Mesenchymal stem cell (in vitro differentiated cells and primary cell): ENCODE data around the gene SPOCK3.
A peak's percentile ranks its signal among the peaks of the same experiment; 100 is the strongest.

ENCODE experiments used
- DNase-seq: peaks from one replicate; pipeline ENCODE4 v3.0.0-alpha.2; 2013
- H2AFZ ChIP-seq: one replicate; pipeline ENCODE4 v1.6.1; 2013; ENCODE audit warnings: low read depth, mild to moderate bottlenecking, control low read depth, inconsistent platforms, low read length, moderate library complexity
- H2AK5ac ChIP-seq: 2 replicates; pipeline ENCODE4 v1.6.1; 2013; ENCODE audit warnings: low read length, moderate library complexity, mild to moderate bottlenecking, inconsistent platforms; ENCODE audit not compliant: severe bottlenecking
- H2BK120ac ChIP-seq: one replicate; pipeline ENCODE4 v1.6.1; 2013; ENCODE audit warnings: low read depth, mild to moderate bottlenecking, inconsistent platforms, low read length, moderate library complexity
- H2BK12ac ChIP-seq, 2 experiments: one replicate each; pipeline ENCODE4 v1.6.1; 2013; ENCODE audit warnings: inconsistent platforms in 2 of 2, low read length in 2 of 2, mild to moderate bottlenecking in 2 of 2, moderate library complexity in 2 of 2, control low read depth in 1 of 2
- H2BK15ac ChIP-seq: one replicate; pipeline ENCODE4 v1.6.1; 2013; ENCODE audit warnings: mild to moderate bottlenecking, low read depth, inconsistent platforms; ENCODE audit not compliant: poor library complexity, severe bottlenecking
- H2BK5ac ChIP-seq: 2 replicates; pipeline ENCODE4 v1.6.1; 2013; ENCODE audit warnings: low read depth, mild to moderate bottlenecking, low read length, control low read depth, inconsistent platforms; ENCODE audit not compliant: poor library complexity, severe bottlenecking
- H3K14ac ChIP-seq, 2 experiments: one replicate each; pipeline ENCODE4 v1.6.1; 2013; ENCODE audit warnings: inconsistent platforms in 2 of 2, low read length in 2 of 2, control low read depth in 1 of 2, mild to moderate bottlenecking in 1 of 2, moderate library complexity in 1 of 2
- H3K18ac ChIP-seq, 2 experiments: one replicate each; pipeline ENCODE4 v1.6.1; 2013; ENCODE audit warnings: inconsistent platforms in 2 of 2, low read length in 2 of 2, control low read depth in 1 of 2, low read depth in 1 of 2, mild to moderate bottlenecking in 1 of 2
- H3K23ac ChIP-seq, 2 experiments: one replicate each; pipeline ENCODE4 v1.6.1; 2013; ENCODE audit warnings: inconsistent platforms in 2 of 2, low read length in 2 of 2, mild to moderate bottlenecking in 2 of 2, moderate library complexity in 2 of 2, control low read depth in 1 of 2
- H3K27ac ChIP-seq: 2 replicates; pipeline ENCODE4 v1.5.1; 2013; ENCODE audit warnings: mild to moderate bottlenecking, moderate library complexity, low read length, control low read depth, inconsistent platforms; ENCODE audit not compliant: poor library complexity, severe bottlenecking
- H3K27me3 ChIP-seq, 2 experiments: 2 replicates each; pipeline versions ENCODE4 v1.6.1 to v1.7.0; 2013; ENCODE audit warnings: low read length in 2 of 2, mild to moderate bottlenecking in 2 of 2, moderate library complexity in 2 of 2, control low read depth in 1 of 2, inconsistent platforms in 1 of 2; ENCODE audit not compliant: control insufficient read depth in 1 of 2, insufficient read depth in 1 of 2
- H3K36me3 ChIP-seq, 2 experiments: 2 replicates each; pipeline versions ENCODE4 v1.6.1 to v1.7.0; 2013; ENCODE audit warnings: low read length in 2 of 2, control low read depth in 1 of 2, inconsistent platforms in 1 of 2, low read depth in 1 of 2, mild to moderate bottlenecking in 1 of 2; ENCODE audit not compliant: insufficient read depth in 2 of 2, control insufficient read depth in 1 of 2
- H3K4ac ChIP-seq, 2 experiments: one replicate each; pipeline ENCODE4 v1.6.1; 2013; ENCODE audit warnings: inconsistent platforms in 2 of 2, low read length in 2 of 2, mild to moderate bottlenecking in 2 of 2, moderate library complexity in 2 of 2, control low read depth in 1 of 2, low read depth in 1 of 2
- H3K4me1 ChIP-seq: 2 replicates; pipeline ENCODE4 v1.6.1; 2013; ENCODE audit warnings: low read depth, low read length, control low read depth; ENCODE audit not compliant: control insufficient read depth, insufficient read depth
- H3K4me2 ChIP-seq: 2 replicates; pipeline ENCODE4 v1.6.1; 2013; ENCODE audit warnings: low read length, mild to moderate bottlenecking, inconsistent platforms; ENCODE audit not compliant: poor library complexity, severe bottlenecking
- H3K4me3 ChIP-seq, 2 experiments: 2 replicates each; pipeline versions ENCODE4 v1.5.1 to v1.7.0; 2013; ENCODE audit warnings: low read length in 2 of 2, mild to moderate bottlenecking in 2 of 2, control low read depth in 1 of 2, low read depth in 1 of 2; ENCODE audit not compliant: insufficient read depth in 1 of 2
- H3K79me1 ChIP-seq: replicated peaks from 2 replicates; pipeline ENCODE4 v1.6.1; 2013; ENCODE audit warnings: mild to moderate bottlenecking, control low read depth, low read length, inconsistent platforms; ENCODE audit not compliant: poor library complexity, severe bottlenecking
- H3K9ac ChIP-seq: 2 replicates; pipeline ENCODE4 v1.7.0; 2013; ENCODE audit warnings: mild to moderate bottlenecking, low read length, moderate library complexity
- H3K9me3 ChIP-seq: 2 replicates; pipeline ENCODE4 v1.7.0; 2013; ENCODE audit warnings: mild to moderate bottlenecking, low read length; ENCODE audit not compliant: control insufficient read depth
- H4K8ac ChIP-seq: one replicate; pipeline ENCODE4 v1.6.1; 2013; ENCODE audit warnings: inconsistent platforms, mild to moderate bottlenecking, low read length, moderate library complexity
- H4K91ac ChIP-seq: one replicate; pipeline ENCODE4 v1.6.1; 2013; ENCODE audit warnings: mild to moderate bottlenecking, low read length, inconsistent platforms
- WGBS: methylation state at CpG from one replicate; pipeline ENCODE4 v1.1.7; 2013; ENCODE audit warnings: mixed read lengths; 5-methylcytosine and 5-hydroxymethylcytosine counted together

Gene SPOCK3

DNA sequence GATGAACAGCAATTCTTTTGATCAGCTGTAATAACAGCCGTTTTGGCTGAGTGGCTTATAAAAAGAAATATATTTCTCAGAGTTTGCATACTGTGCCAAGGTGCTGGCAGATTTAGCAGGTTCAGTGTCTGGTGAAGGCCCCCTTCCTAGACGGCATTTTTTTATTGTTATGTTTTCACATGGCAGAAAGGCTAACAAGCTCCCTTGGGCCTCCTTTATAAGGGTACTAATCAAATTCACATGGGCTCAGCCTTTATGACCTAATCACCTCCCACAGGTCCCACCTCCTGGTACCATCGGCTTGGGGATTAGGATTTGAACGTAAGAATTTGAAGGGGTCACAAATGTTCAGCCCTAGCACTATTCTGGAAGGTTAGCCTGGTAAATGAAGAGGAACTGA, 431.9 kb downstream of the SPOCK3 start:
- H3K18ac ChIP-seq, result no peak overlapping the region
- no peak overlapping the region for H3K4me2 ChIP-seq
- H2BK15ac ChIP-seq, result no peak overlapping the region
- no peak overlapping the region for H4K91ac ChIP-seq
- WGBS, result 88% methylated on average over 2 of the region's 4 CpGs
- H4K8ac ChIP-seq, result no peak overlapping the region
- no peak overlapping the region for H3K27ac ChIP-seq
- no peak overlapping the region for H2BK120ac ChIP-seq
- H3K4ac ChIP-seq, result no peak overlapping the region
- H3K79me1 ChIP-seq, result no peaks in the 10 kb centered on the region
- no peak for DNase-seq
- no peak overlapping the region for H2BK12ac ChIP-seq
- no peak overlapping the region for H2AK5ac ChIP-seq
- H3K14ac ChIP-seq, result no peak overlapping the region
- H3K9ac ChIP-seq, result no peak overlapping the region
- H2BK5ac ChIP-seq, result no peak overlapping the region
- H3K4me3 ChIP-seq, result no peak overlapping the region
- no peak overlapping the region for H3K23ac ChIP-seq
- H2AFZ ChIP-seq, result no peak overlapping the region
- H3K9me3 ChIP-seq, result no peaks in the 10 kb centered on the region
- no peaks in the 10 kb centered on the region for H3K4me1 ChIP-seq
- no peaks in the 10 kb centered on the region for H3K27me3 ChIP-seq
- H3K36me3 ChIP-seq, result no peaks in the 10 kb centered on the region

DNA sequence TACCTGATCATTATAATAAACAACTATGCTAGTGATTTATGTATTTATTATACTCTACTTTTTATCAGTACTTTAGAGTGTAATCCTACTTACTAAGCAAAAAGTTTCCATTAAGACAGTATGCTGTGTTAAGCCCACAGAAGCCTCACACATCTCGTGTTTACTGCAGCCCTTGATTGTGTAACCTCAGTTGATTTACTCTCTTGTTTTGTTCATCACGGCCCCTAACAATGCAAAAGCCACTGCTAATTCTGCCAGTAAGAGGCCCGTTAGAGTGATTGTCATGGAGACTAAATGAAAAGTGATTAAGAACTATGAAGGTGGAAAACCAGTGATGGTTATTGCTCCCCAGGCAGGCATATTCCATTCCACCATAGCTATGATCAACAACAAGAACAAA, 436.2 kb downstream of the SPOCK3 start:
- no peak overlapping the region for H3K4me3 ChIP-seq
- no peaks in the 10 kb centered on the region for H3K9me3 ChIP-seq
- no peaks in the 10 kb centered on the region for H3K36me3 ChIP-seq
- no peaks in the 10 kb centered on the region for H3K27me3 ChIP-seq
- H2BK12ac ChIP-seq, result no peak overlapping the region
- H2BK15ac ChIP-seq, result no peak overlapping the region
- no peak overlapping the region for H3K4ac ChIP-seq
- no peak overlapping the region for H2BK120ac ChIP-seq
- no peak overlapping the region for H4K91ac ChIP-seq
- no peaks in the 10 kb centered on the region for H3K4me1 ChIP-seq
- H2BK5ac ChIP-seq, result no peak overlapping the region
- no peak overlapping the region for H3K9ac ChIP-seq
- H3K14ac ChIP-seq, result no peak overlapping the region
- H3K27ac ChIP-seq, result no peak overlapping the region
- no peak overlapping the region for H3K4me2 ChIP-seq
- H3K79me1 ChIP-seq, result no peaks in the 10 kb centered on the region
- no peak overlapping the region for H2AFZ ChIP-seq
- H2AK5ac ChIP-seq, result no peak overlapping the region
- H3K23ac ChIP-seq, result no peak overlapping the region
- DNase-seq, result peak; percentile 2
- WGBS, result 33% methylated on average over 1 of the region's 3 CpGs
- no peak overlapping the region for H3K18ac ChIP-seq
- H4K8ac ChIP-seq, result no peak overlapping the region

DNA sequence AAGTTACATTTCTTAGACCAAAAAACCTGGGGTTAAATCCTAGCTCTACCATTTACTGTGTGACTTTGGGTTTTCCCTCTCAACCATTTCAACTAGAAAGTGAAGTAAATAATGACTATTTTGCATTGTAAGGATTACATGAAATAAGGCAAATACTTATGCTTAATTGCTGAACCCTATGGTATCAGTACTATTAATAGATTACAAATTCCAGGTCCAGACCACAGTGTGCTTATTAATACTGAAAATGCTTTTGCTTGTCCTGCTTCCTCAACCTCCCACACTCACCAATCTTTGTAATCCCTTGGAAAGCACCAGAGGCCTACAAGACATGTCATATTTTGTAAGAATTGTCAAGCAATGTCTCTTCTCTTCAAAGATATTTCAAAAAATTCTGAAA, 456.5 kb downstream of the SPOCK3 start:
- no peak overlapping the region for H3K9ac ChIP-seq
- no peak overlapping the region for H2BK15ac ChIP-seq
- H3K27ac ChIP-seq, result no peak overlapping the region
- no peak overlapping the region for H2BK120ac ChIP-seq
- H3K4me3 ChIP-seq, result no peak overlapping the region
- H3K14ac ChIP-seq, result no peak overlapping the region
- no peak overlapping the region for H3K23ac ChIP-seq
- no peaks in the 10 kb centered on the region for H3K36me3 ChIP-seq
- no peak overlapping the region for H2AFZ ChIP-seq
- no peak overlapping the region for H2AK5ac ChIP-seq
- no peak overlapping the region for H2BK12ac ChIP-seq
- no peak overlapping the region for H4K8ac ChIP-seq
- H3K4me2 ChIP-seq, result no peak overlapping the region
- no peaks in the 10 kb centered on the region for H3K4me1 ChIP-seq
- H3K18ac ChIP-seq, result no peak overlapping the region
- no peak overlapping the region for H2BK5ac ChIP-seq
- peaks cover 2% of the 10 kb centered on the region for H3K9me3 ChIP-seq
- H3K4ac ChIP-seq, result no peak overlapping the region
- no peaks in the 10 kb centered on the region for H3K79me1 ChIP-seq
- DNase-seq, result no peak
- H3K27me3 ChIP-seq, result no peaks in the 10 kb centered on the region
- no peak overlapping the region for H4K91ac ChIP-seq

- no peak overlapping the region for H3K14ac ChIP-seq
- H3K36me3 ChIP-seq, result no peaks in the 10 kb centered on the region
- H2AFZ ChIP-seq, result no peak overlapping the region
- H3K4ac ChIP-seq, result no peak overlapping the region
- no peak overlapping the region for H3K4me3 ChIP-seq
- no peaks in the 10 kb centered on the region for H3K27me3 ChIP-seq
- H3K9ac ChIP-seq, result no peak overlapping the region
- no peak overlapping the region for H3K18ac ChIP-seq
- H2BK15ac ChIP-seq, result no peak overlapping the region
- H4K8ac ChIP-seq, result no peak overlapping the region
- no peak for DNase-seq
- no peak overlapping the region for H4K91ac ChIP-seq
- H2AK5ac ChIP-seq, result no peak overlapping the region
- H2BK5ac ChIP-seq, result no peak overlapping the region
- no peaks in the 10 kb centered on the region for H3K79me1 ChIP-seq
- H3K27ac ChIP-seq, result no peak overlapping the region
- no peak overlapping the region for H3K23ac ChIP-seq
- H3K4me1 ChIP-seq, result no peaks in the 10 kb centered on the region
- peaks cover 8% of the 10 kb centered on the region for H3K9me3 ChIP-seq
- no peak overlapping the region for H2BK120ac ChIP-seq
- no peak overlapping the region for H2BK12ac ChIP-seq
- no peak overlapping the region for H3K4me2 ChIP-seq
These were observed 471.3 kb downstream of the SPOCK3 start for GRCh38 chr4:166763018-166763417.
